Vagina (tissue), 2 donors: ENCODE results near the gene IRS2.

ENCODE experiments used
- POLR2A ChIP-seq, 2 donors: fragments of 450-650 bp; IDR thresholded peaks; one replicate each; pipeline ENCODE4 v1.6.1; 2017; ENCODE audit warnings: antibody characterized with exemption in 2 of 2, mild to moderate bottlenecking in 2 of 2, moderate library complexity in 2 of 2
- POLR2AphosphoS5 ChIP-seq, 2 donors: sonication (generic); formaldehyde crosslinking; IDR thresholded peaks; one replicate each; pipeline ENCODE4 v1.9.0; 2017; ENCODE audit warnings: antibody characterized with exemption in 2 of 2, mild to moderate bottlenecking in 2 of 2, low read depth in 1 of 2; ENCODE audit not compliant: insufficient read depth in 1 of 2
- TF ChIP-seq, protein P1 (sequence below), 3 experiments: fragments of 450-650 bp in 2 of 3; fragments of 200-600 bp in 1 of 3; sonication (generic) in 1 of 3; IDR thresholded peaks; one replicate each; pipeline ENCODE4 v1.5.1; 2017 to 2019; ENCODE audit warnings: antibody characterized with exemption in 3 of 3, mild to moderate bottlenecking in 2 of 3, moderate library complexity in 2 of 3

GRCh38 chr13:109764470-109765291, 21.7 kb downstream of the IRS2 start:
- TF ChIP-seq, protein P1, sequence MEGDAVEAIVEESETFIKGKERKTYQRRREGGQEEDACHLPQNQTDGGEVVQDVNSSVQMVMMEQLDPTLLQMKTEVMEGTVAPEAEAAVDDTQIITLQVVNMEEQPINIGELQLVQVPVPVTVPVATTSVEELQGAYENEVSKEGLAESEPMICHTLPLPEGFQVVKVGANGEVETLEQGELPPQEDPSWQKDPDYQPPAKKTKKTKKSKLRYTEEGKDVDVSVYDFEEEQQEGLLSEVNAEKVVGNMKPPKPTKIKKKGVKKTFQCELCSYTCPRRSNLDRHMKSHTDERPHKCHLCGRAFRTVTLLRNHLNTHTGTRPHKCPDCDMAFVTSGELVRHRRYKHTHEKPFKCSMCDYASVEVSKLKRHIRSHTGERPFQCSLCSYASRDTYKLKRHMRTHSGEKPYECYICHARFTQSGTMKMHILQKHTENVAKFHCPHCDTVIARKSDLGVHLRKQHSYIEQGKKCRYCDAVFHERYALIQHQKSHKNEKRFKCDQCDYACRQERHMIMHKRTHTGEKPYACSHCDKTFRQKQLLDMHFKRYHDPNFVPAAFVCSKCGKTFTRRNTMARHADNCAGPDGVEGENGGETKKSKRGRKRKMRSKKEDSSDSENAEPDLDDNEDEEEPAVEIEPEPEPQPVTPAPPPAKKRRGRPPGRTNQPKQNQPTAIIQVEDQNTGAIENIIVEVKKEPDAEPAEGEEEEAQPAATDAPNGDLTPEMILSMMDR (IDR thresholded peaks at IDR 0.05), result no peak
- TF ChIP-seq POLR2A (IDR thresholded peaks at IDR 0.05) (no peak), POLR2AphosphoS5 (IDR thresholded peaks at IDR 0.05; ENCODE audit: insufficient read depth in 1 of 2, low read depth in 1 of 2) (no peak)
